HEK293 (cell line): ENCODE results near the gene NAV2.

Experiments
- CTCF ChIA-PET: fragments of 350-600 bp; formaldehyde crosslinking; extraction: SDS; loops from one replicate; lab custom pipeline; 2021; ENCODE audit warnings: antibody characterized with exemption; lab: Yijun Ruan, JAX
- POLR2A ChIA-PET: fragments of 300-600 bp; formaldehyde crosslinking; extraction: SDS; loops from one replicate; lab custom pipeline; 2020; ENCODE audit warnings: antibody characterized with exemption, inconsistent platforms; lab: Yijun Ruan, JAX
- H3K27ac ChIP-seq: fragments of 200-500 bp; sonication (Bioruptor generic); 2 replicates; pipeline ENCODE4 v1.5.1; 2014; ENCODE audit warnings: low read depth, low read length, control low read depth, inconsistent platforms; ENCODE audit errors: extremely low read depth
- H3K36me3 ChIP-seq, 2 experiments: fragments of 200-500 bp in 1 of 2; sonication (Bioruptor generic) in 1 of 2; 1 replicate in 1 of 2; 2 replicates in 1 of 2; pipeline ENCODE4 v1.5.1; 2014 to 2017; ENCODE audit warnings: inconsistent platforms in 2 of 2, low read length in 2 of 2; ENCODE audit not compliant: control insufficient read depth in 2 of 2, insufficient read depth in 1 of 2
- H3K4me1 ChIP-seq: fragments of 200-500 bp; sonication (Bioruptor generic); 2 replicates; pipeline ENCODE4 v1.5.1; 2014; ENCODE audit warnings: mild to moderate bottlenecking, low read length, inconsistent platforms; ENCODE audit not compliant: control insufficient read depth, insufficient read depth
- H3K4me3 ChIP-seq: 2 replicates; pipeline ENCODE4 v1.5.1; 2011; ENCODE audit warnings: low read depth, mild to moderate bottlenecking, control low read depth, low read length, moderate library complexity
- H3K9me3 ChIP-seq: fragments of 200-500 bp; sonication (Bioruptor generic); 2 replicates; pipeline ENCODE4 v1.5.1; 2014; ENCODE audit warnings: low read depth, low read length, inconsistent platforms; ENCODE audit not compliant: control insufficient read depth, insufficient read depth
- GLI2 ChIP-seq: fragments of 450-650 bp; formaldehyde crosslinking; IDR thresholded peaks from 2 replicates; pipeline ENCODE4; 2017; ENCODE audit warnings: missing biosample characterization, missing genetic modification characterization, low read depth, borderline replicate concordance
- GLI4 ChIP-seq: fragments of 450-650 bp; formaldehyde crosslinking; IDR thresholded peaks from 2 replicates; pipeline ENCODE4 v1.5.1; 2016; ENCODE audit warnings: missing biosample characterization, missing genetic modification characterization
- GLIS1 ChIP-seq: fragments of 450-650 bp; formaldehyde crosslinking; IDR thresholded peaks from 2 replicates; pipeline ENCODE4 v1.5.1; 2016; ENCODE audit warnings: missing biosample characterization, missing genetic modification characterization
- KLF10 ChIP-seq: fragments of 450-650 bp; IDR thresholded peaks from 2 replicates; pipeline ENCODE4 v1.5.1; 2018; ENCODE audit warnings: missing biosample characterization, mild to moderate bottlenecking, missing genetic modification characterization
- KLF16 ChIP-seq: fragments of 450-650 bp; formaldehyde crosslinking; IDR thresholded peaks from 2 replicates; pipeline ENCODE4 v1.5.1; 2017; ENCODE audit warnings: missing biosample characterization, missing genetic modification characterization
- OSR2 ChIP-seq: fragments of 450-650 bp; formaldehyde crosslinking; IDR thresholded peaks from 2 replicates; pipeline ENCODE4 v1.5.1; 2016; ENCODE audit warnings: missing biosample characterization, missing genetic modification characterization
- SCRT1 ChIP-seq: fragments of 450-650 bp; formaldehyde crosslinking; IDR thresholded peaks from 2 replicates; pipeline ENCODE4 v1.5.1; 2016; ENCODE audit warnings: missing biosample characterization, missing genetic modification characterization, borderline replicate concordance
- SCRT2 ChIP-seq: fragments of 450-650 bp; formaldehyde crosslinking; IDR thresholded peaks from 2 replicates; pipeline ENCODE4 v1.5.1; 2016; ENCODE audit warnings: missing biosample characterization, missing genetic modification characterization
- SP7 ChIP-seq: fragments of 450-650 bp; formaldehyde crosslinking; IDR thresholded peaks from 2 replicates; pipeline ENCODE4 v1.5.1; 2016; ENCODE audit warnings: missing biosample characterization, missing genetic modification characterization
- TRIM28 ChIP-seq: IDR thresholded peaks from 2 replicates; pipeline ENCODE4 v1.6.1; 2011; ENCODE audit warnings: low read length, control low read depth, borderline replicate concordance
- ZEB2 ChIP-seq: fragments of 450-650 bp; formaldehyde crosslinking; IDR thresholded peaks from 2 replicates; pipeline ENCODE4 v1.5.1; 2016; ENCODE audit warnings: missing biosample characterization, missing genetic modification characterization
- ZFP41 ChIP-seq: fragments of 450-650 bp; formaldehyde crosslinking; IDR thresholded peaks from 2 replicates; pipeline ENCODE4 v1.5.1; 2016; ENCODE audit warnings: missing biosample characterization, missing genetic modification characterization, borderline replicate concordance
- ZNF112 ChIP-seq: fragments of 450-650 bp; formaldehyde crosslinking; IDR thresholded peaks from 2 replicates; pipeline ENCODE4 v1.5.0; 2017; ENCODE audit warnings: missing biosample characterization, missing genetic modification characterization
- ZNF24 ChIP-seq: fragments of 450-650 bp; formaldehyde crosslinking; IDR thresholded peaks from 2 replicates; pipeline ENCODE4 v1.5.1; 2016; ENCODE audit warnings: missing biosample characterization, missing genetic modification characterization
- ZNF366 ChIP-seq: fragments of 450-650 bp; formaldehyde crosslinking; conservative IDR thresholded peaks from 2 replicates; pipeline ENCODE4 v1.5.1; 2016; ENCODE audit warnings: missing biosample characterization, missing genetic modification characterization
- ZNF600 ChIP-seq: fragments of 450-650 bp; formaldehyde crosslinking; IDR thresholded peaks from 2 replicates; pipeline ENCODE4 v1.5.1; 2016; ENCODE audit warnings: missing biosample characterization, missing genetic modification characterization
- TF ChIP-seq, protein P1 (sequence below): fragments of 450-650 bp; formaldehyde crosslinking; IDR thresholded peaks from 2 replicates; pipeline ENCODE4 v1.5.1; 2016; ENCODE audit warnings: missing biosample characterization, missing genetic modification characterization, low read depth
- TF ChIP-seq, protein P2 (sequence below): fragments of 450-650 bp; formaldehyde crosslinking; conservative IDR thresholded peaks from 2 replicates; pipeline ENCODE4 v1.5.1; 2016; ENCODE audit warnings: low read depth, missing biosample characterization, missing genetic modification characterization
- TF ChIP-seq, protein P3 (sequence below): fragments of 450-650 bp; IDR thresholded peaks from 2 replicates; pipeline ENCODE4 v1.5.1; 2018; ENCODE audit warnings: missing biosample characterization, mild to moderate bottlenecking, missing genetic modification characterization
- TF ChIP-seq, protein P4 (sequence below): fragments of 450-650 bp; formaldehyde crosslinking; IDR thresholded peaks from 2 replicates; pipeline ENCODE4 v1.5.1; 2016; ENCODE audit warnings: missing biosample characterization, missing genetic modification characterization

NAV2 gene

DNA sequence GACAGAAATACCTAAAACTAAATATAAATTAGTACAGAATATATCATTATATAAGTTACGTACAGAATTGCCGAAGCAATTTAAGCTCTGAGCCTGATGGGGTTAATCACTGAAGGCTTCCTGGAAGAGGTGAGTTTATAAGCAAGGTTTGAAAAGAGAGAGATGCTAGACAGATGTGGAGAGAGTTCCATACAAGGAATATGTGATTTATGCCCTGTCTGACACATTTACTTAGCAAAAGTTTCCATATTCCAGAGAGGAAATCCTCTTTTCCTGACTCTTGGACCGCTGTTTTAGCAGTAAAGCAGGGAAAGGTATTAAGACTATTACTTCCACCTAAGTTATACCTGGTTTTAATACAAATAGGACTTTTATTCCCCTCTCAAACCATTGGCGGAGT, 382.6 kb downstream of the NAV2 start:
- CTCF ChIA-PET = no interaction called here
- no peak for TF ChIP-seq GLI2 (tag by site-specific recombination)
- no peak for TF ChIP-seq ZNF112 (tag by site-specific recombination)
- no peak for TF ChIP-seq KLF16
- TF ChIP-seq, protein P1, sequence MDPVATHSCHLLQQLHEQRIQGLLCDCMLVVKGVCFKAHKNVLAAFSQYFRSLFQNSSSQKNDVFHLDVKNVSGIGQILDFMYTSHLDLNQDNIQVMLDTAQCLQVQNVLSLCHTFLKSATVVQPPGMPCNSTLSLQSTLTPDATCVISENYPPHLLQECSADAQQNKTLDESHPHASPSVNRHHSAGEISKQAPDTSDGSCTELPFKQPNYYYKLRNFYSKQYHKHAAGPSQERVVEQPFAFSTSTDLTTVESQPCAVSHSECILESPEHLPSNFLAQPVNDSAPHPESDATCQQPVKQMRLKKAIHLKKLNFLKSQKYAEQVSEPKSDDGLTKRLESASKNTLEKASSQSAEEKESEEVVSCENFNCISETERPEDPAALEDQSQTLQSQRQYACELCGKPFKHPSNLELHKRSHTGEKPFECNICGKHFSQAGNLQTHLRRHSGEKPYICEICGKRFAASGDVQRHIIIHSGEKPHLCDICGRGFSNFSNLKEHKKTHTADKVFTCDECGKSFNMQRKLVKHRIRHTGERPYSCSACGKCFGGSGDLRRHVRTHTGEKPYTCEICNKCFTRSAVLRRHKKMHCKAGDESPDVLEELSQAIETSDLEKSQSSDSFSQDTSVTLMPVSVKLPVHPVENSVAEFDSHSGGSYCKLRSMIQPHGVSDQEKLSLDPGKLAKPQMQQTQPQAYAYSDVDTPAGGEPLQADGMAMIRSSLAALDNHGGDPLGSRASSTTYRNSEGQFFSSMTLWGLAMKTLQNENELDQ (tag by site-specific recombination) = no peak
- TF ChIP-seq GLI4 = no peak
- TF ChIP-seq, protein P2, sequence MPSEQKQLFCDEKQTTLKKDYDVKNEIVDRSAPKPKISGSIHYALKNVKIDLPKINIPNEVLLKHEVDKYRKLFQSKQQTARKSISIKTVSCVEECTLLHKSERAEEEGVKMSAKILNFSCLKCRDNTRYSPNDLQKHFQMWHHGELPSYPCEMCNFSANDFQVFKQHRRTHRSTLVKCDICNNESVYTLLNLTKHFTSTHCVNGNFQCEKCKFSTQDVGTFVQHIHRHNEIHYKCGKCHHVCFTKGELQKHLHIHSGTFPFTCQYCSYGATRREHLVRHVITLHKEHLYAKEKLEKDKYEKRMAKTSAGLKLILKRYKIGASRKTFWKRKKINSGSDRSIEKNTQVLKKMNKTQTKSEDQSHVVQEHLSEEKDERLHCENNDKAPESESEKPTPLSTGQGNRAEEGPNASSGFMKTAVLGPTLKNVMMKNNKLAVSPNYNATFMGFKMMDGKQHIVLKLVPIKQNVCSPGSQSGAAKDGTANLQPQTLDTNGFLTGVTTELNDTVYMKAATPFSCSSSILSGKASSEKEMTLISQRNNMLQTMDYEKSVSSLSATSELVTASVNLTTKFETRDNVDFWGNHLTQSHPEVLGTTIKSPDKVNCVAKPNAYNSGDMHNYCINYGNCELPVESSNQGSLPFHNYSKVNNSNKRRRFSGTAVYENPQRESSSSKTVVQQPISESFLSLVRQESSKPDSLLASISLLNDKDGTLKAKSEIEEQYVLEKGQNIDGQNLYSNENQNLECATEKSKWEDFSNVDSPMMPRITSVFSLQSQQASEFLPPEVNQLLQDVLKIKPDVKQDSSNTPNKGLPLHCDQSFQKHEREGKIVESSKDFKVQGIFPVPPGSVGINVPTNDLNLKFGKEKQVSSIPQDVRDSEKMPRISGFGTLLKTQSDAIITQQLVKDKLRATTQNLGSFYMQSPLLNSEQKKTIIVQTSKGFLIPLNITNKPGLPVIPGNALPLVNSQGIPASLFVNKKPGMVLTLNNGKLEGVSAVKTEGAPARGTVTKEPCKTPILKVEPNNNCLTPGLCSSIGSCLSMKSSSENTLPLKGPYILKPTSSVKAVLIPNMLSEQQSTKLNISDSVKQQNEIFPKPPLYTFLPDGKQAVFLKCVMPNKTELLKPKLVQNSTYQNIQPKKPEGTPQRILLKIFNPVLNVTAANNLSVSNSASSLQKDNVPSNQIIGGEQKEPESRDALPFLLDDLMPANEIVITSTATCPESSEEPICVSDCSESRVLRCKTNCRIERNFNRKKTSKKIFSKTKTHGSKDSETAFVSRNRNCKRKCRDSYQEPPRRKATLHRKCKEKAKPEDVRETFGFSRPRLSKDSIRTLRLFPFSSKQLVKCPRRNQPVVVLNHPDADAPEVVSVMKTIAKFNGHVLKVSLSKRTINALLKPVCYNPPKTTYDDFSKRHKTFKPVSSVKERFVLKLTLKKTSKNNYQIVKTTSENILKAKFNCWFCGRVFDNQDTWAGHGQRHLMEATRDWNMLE = no peak
- TF ChIP-seq, all 188 proteins: peak for 0
- peaks cover 0 to 61% of the 10 kb centered on the region in 2 experiments; a peak in 1 of 3 replicates for H3K36me3 ChIP-seq
- H3K9me3 ChIP-seq = no peaks in the 10 kb centered on the region
- H3K4me3 ChIP-seq = no peak overlapping the region
- POLR2A ChIA-PET = no interaction called here
- no peak overlapping the region for H3K27ac ChIP-seq
- H3K4me1 ChIP-seq = peaks cover 9% of the 10 kb centered on the region

DNA sequence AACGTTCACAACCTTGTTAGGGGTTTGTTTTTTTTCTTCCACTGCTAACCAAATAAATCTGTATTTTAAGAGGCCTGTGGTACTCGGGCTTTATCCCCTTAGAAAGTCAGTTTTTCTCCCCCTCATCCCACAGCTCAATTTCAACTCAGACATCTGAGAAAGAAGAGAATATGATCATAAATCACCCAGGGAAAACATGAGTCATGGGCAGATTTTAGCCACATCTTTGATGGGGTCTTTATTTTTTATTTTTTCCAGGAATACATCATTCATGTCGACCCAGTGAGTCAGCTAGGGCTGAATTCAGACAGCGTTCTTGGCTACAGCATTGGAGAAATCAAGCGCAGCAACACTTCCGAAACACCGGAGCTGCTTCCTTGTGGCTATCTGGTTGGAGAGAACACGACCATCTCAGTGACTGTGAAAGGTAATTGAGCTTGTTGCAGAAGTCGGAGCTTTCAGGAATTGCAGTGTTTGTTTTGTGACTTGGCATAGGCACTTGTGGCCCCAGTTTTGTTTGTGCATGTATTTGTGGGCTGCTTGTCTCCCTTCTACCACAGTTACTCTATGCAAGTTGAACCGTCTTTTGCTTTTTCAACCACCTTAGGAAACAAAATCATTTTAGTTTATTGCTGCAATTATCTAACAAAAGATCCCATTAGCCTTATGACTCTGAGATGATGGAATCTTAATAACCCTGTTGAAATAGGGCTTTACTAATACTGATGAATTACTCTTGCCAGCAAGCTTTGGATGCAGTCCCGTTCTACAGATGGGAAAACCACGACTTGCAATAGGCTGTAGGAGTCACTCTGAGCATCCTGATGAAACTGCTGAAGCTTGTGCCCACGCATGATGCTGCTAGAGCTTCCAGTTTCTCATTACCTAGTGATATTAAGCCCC, 384.9 kb downstream of the NAV2 start:
- POLR2A ChIA-PET = no interaction called here
- peaks cover 0 to 60% of the 10 kb centered on the region in 2 experiments; a peak in 1 of 3 replicates for H3K36me3 ChIP-seq
- H3K27ac ChIP-seq = no peak overlapping the region; the same call in 1 of the 2 replicates
- H3K4me1 ChIP-seq = peaks cover 9% of the 10 kb centered on the region
- H3K4me3 ChIP-seq = no peak overlapping the region
- no peaks in the 10 kb centered on the region for H3K9me3 ChIP-seq
- CTCF ChIA-PET = interaction anchor here (0.6 to 1.9 kb wide), 8 partner anchors 8 to 536 kb away, joined by 3 to 11 read pairs (median 4); no protein-coding TSS in a partner anchor
- TF ChIP-seq GLIS1 = no peak
- peak; percentile 65 for TF ChIP-seq ZNF366
- peak; percentile 24; the same call in 1 of the 2 replicates for TF ChIP-seq SP7 (tag by site-specific recombination)
- TF ChIP-seq ZNF600 (tag by site-specific recombination) = peak; percentile 55; the same call in 1 of the 2 replicates
- TF ChIP-seq GLI2 (tag by site-specific recombination) = peak; percentile 44; the same call in 1 of the 2 replicates
- no peak for TF ChIP-seq ZFP41 (tag by site-specific recombination)
- TF ChIP-seq, protein P3, sequence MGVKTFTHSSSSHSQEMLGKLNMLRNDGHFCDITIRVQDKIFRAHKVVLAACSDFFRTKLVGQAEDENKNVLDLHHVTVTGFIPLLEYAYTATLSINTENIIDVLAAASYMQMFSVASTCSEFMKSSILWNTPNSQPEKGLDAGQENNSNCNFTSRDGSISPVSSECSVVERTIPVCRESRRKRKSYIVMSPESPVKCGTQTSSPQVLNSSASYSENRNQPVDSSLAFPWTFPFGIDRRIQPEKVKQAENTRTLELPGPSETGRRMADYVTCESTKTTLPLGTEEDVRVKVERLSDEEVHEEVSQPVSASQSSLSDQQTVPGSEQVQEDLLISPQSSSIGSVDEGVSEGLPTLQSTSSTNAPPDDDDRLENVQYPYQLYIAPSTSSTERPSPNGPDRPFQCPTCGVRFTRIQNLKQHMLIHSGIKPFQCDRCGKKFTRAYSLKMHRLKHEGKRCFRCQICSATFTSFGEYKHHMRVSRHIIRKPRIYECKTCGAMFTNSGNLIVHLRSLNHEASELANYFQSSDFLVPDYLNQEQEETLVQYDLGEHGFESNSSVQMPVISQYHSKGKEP = peak; percentile 61
- no peak for TF ChIP-seq TRIM28
- TF ChIP-seq KLF10 = 0 out of 2 replicates have a peak, but pooled peaks have one; percentile 18
- TF ChIP-seq ZEB2 = 0 out of 2 replicates have a peak, but pooled peaks have one; percentile 41
- TF ChIP-seq SCRT1 = peak; percentile 44; the same call in 1 of the 2 replicates
- TF ChIP-seq OSR2 (tag by site-specific recombination) = peak; percentile 64
- TF ChIP-seq, protein P4, sequence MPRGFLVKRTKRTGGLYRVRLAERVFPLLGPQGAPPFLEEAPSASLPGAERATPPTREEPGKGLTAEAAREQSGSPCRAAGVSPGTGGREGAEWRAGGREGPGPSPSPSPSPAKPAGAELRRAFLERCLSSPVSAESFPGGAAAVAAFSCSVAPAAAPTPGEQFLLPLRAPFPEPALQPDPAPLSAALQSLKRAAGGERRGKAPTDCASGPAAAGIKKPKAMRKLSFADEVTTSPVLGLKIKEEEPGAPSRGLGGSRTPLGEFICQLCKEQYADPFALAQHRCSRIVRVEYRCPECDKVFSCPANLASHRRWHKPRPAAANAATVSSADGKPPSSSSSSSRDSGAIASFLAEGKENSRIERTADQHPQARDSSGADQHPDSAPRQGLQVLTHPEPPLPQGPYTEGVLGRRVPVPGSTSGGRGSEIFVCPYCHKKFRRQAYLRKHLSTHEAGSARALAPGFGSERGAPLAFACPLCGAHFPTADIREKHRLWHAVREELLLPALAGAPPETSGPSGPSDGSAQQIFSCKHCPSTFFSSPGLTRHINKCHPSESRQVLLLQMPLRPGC (tag by site-specific recombination) = 0 out of 2 replicates have a peak, but pooled peaks have one; percentile 23
- TF ChIP-seq SCRT2 (tag by site-specific recombination) = peak; percentile 90
- TF ChIP-seq ZNF24 (tag by site-specific recombination) = 0 out of 2 replicates have a peak, but pooled peaks have one; percentile 45
